Epithelial cell of proximal tubule (primary cell): ENCODE data around the gene CNEP1R1. TPM values are rescaled to one million over a fixed set of nuclear protein-coding genes. Genes with fewer than 3 reads are reported as not detected.

ENCODE experiments used
- DNase-seq: peaks from one replicate; pipeline ENCODE4 v3.0.0-alpha.2; 2011; ENCODE audit warnings: low read depth
- H3K4me3 ChIP-seq: 2 replicates; pipeline ENCODE4 v1.5.1; 2011; ENCODE audit warnings: low read depth, mild to moderate bottlenecking, low read length
- CTCF ChIP-seq: conservative IDR thresholded peaks from 2 replicates; pipeline ENCODE4 v1.5.1; 2012; ENCODE audit warnings: low read depth, mild to moderate bottlenecking, low read length
- total RNA-seq: library from RNA; depleted of rRNA; stranded (reverse); fragments of >200 nt; gene quantifications from 2 replicates; pipeline ENCODE4 v1.2.3, GENCODE V29; 2015

Gene CNEP1R1
- total RNA-seq, 1 donor from 2014 or later = 13.1 TPM

GRCh38 chr16:50066482-50067289, 41.7 kb downstream of the CNEP1R1 start:
- TF ChIP-seq CTCF = no peak
- no peak for DNase-seq
- H3K4me3 ChIP-seq = peak overlapping the region; percentile 85

GRCh38 chr16:50067290-50067853, 42.3 kb downstream of the CNEP1R1 start:
- peak; percentile 66 for TF ChIP-seq CTCF
- peak overlapping the region; percentile 20 for H3K4me3 ChIP-seq
- DNase-seq = no peak

- no peak for TF ChIP-seq CTCF
- no peak for DNase-seq
- H3K4me3 ChIP-seq = no peak overlapping the region
These were observed 43.5 kb downstream of the CNEP1R1 start for GRCh38 chr16:50068550-50068949.

GRCh38 chr16:50069060-50069459, 44.0 kb downstream of the CNEP1R1 start:
- no peak overlapping the region for H3K4me3 ChIP-seq
- no peak for TF ChIP-seq CTCF
- DNase-seq = no peak

- DNase-seq = no peak
- TF ChIP-seq CTCF = no peak
- H3K4me3 ChIP-seq = no peak overlapping the region
These were observed 46.1 kb downstream of the CNEP1R1 start for GRCh38 chr16:50071075-50071671.

- no peak overlapping the region for H3K4me3 ChIP-seq
- DNase-seq = no peak
- no peak for TF ChIP-seq CTCF
These were observed 47.7 kb downstream of the CNEP1R1 start for GRCh38 chr16:50072730-50073129.
